HG02943 (cell line): ENCODE measurements around the gene PRR7.

ENCODE experiments used
- ATAC-seq: cut with Tn5 transposase; IDR thresholded peaks from one replicate; pipeline ENCODE4 v1.9.1; 2021; ENCODE audit warnings: mild to moderate bottlenecking, low read depth, moderate library complexity; ENCODE audit not compliant: unreplicated experiment

Gene PRR7

GRCh38 chr5:177434942-177435738 lies 11.5 kb upstream of the PRR7 start:
- no peak for ATAC-seq

GRCh38 chr5:177435847-177436536 lies 10.6 kb upstream of the PRR7 start:
- no peak for ATAC-seq

- ATAC-seq = no peak
These were observed 9.0 kb upstream of the PRR7 start for GRCh38 chr5:177437623-177438022.

GRCh38 chr5:177438468-177438867 lies 8.1 kb upstream of the PRR7 start:
- no peak for ATAC-seq

- ATAC-seq = no peak
These were observed 7.0 kb upstream of the PRR7 start for GRCh38 chr5:177439518-177440053.

GRCh38 chr5:177440211-177440989 lies 6.2 kb upstream of the PRR7 start:
- ATAC-seq = no peak

- no peak for ATAC-seq
These were observed 5.4 kb upstream of the PRR7 start for GRCh38 chr5:177440990-177441780.

- ATAC-seq = no peak
These were observed 4.4 kb upstream of the PRR7 start for GRCh38 chr5:177442066-177442826.

GRCh38 chr5:177443144-177443983 lies 3.2 kb upstream of the PRR7 start:
- no peak for ATAC-seq

- no peak for ATAC-seq
These were observed 2.2 kb upstream of the PRR7 start for GRCh38 chr5:177444106-177445051.

GRCh38 chr5:177445052-177445916 lies 1.3 kb upstream of the PRR7 start:
- ATAC-seq = no peak

- no peak for ATAC-seq
These were observed 756 bp upstream of the PRR7 start for GRCh38 chr5:177445917-177446199.

GRCh38 chr5:177447066-177447610 lies 524 bp downstream of the PRR7 start:
- ATAC-seq = no peak

GRCh38 chr5:177447611-177448243 lies 1.1 kb downstream of the PRR7 start:
- no peak for ATAC-seq

GRCh38 chr5:177448244-177448950 lies 1.8 kb downstream of the PRR7 start:
- no peak for ATAC-seq
